Medulla oblongata (tissue), 1 donor: ENCODE results near the gene TMEM52.
"Not testable (repeated sequence)": the region's sequence is repeated elsewhere in the genome, so short reads cannot be mapped to it uniquely, and the experiment has no call there.

ENCODE experiments used
- DNase-seq: peaks from one replicate; pipeline ENCODE4 v3.0.0-alpha.2; 2015; ENCODE audit errors: extremely low spot score

The TMEM52 gene

GRCh38 chr1:1946540-1946939 is 27.5 kb upstream of the TMEM52 start:
- peak; percentile 38 for DNase-seq

- no peak for DNase-seq
These were observed 26.8 kb upstream of the TMEM52 start for GRCh38 chr1:1945782-1946393.

GRCh38 chr1:1943834-1944570 is 24.9 kb upstream of the TMEM52 start:
- peak; percentile 43 for DNase-seq

GRCh38 chr1:1942753-1943656 is 23.9 kb upstream of the TMEM52 start:
- DNase-seq, result no peak

GRCh38 chr1:1941868-1942752 is 23.0 kb upstream of the TMEM52 start:
- DNase-seq, result no peak

GRCh38 chr1:1941211-1941841 is 22.2 kb upstream of the TMEM52 start:
- DNase-seq, result no peak

- no peak for DNase-seq
These were observed 21.0 kb upstream of the TMEM52 start for GRCh38 chr1:1940123-1940425.

GRCh38 chr1:1939296-1940122 is 20.4 kb upstream of the TMEM52 start:
- no peak for DNase-seq

GRCh38 chr1:1938613-1939295 is 19.7 kb upstream of the TMEM52 start:
- DNase-seq, result no peak

- DNase-seq, result no peak
These were observed 19.1 kb upstream of the TMEM52 start for GRCh38 chr1:1938276-1938573.

GRCh38 chr1:1937549-1938275 is 18.6 kb upstream of the TMEM52 start:
- DNase-seq, result no peak

- no peak for DNase-seq
These were observed 18.0 kb upstream of the TMEM52 start for GRCh38 chr1:1937061-1937460.

- not testable (repeated sequence) for DNase-seq
These were observed 15.8 kb upstream of the TMEM52 start for GRCh38 chr1:1934848-1935247.

- DNase-seq, result no peak
These were observed 10.8 kb upstream of the TMEM52 start for GRCh38 chr1:1929639-1930545.

GRCh38 chr1:1929102-1929638 is 10.1 kb upstream of the TMEM52 start:
- DNase-seq, result no peak

GRCh38 chr1:1928231-1929101 is 9.4 kb upstream of the TMEM52 start:
- DNase-seq, result no peak

GRCh38 chr1:1927751-1928150 is 8.7 kb upstream of the TMEM52 start:
- no peak for DNase-seq
